Spleen (tissue), 11 donors: ENCODE results near the gene FNBP1. TPM values are rescaled to one million over a fixed set of nuclear protein-coding genes. Genes with fewer than 3 reads are reported as not detected.
"Not testable (repeated sequence)": the region's sequence is repeated elsewhere in the genome, so short reads cannot be mapped to it uniquely, and the experiment has no call there.

Source experiments
- DNase-seq: peaks from one replicate; pipeline ENCODE4 v3.0.0-alpha.2; 2020
- H3K27ac ChIP-seq, 8 donors: fragments of 200-600 bp; sonication (generic) in 7 of 8; 1 replicate in 4 of 8; 2 replicates in 4 of 8; pipeline versions ENCODE4 v1.5.0 to v1.8.0; 2016 to 2021; ENCODE audit warnings: inconsistent platforms in 4 of 8, mild to moderate bottlenecking in 4 of 8, moderate library complexity in 1 of 8
- H3K27me3 ChIP-seq, 7 donors: fragments of 200-600 bp; sonication (generic) in 6 of 7; replicated peaks in 1 of 7; 1 replicate in 4 of 7; 2 replicates in 3 of 7; pipeline versions ENCODE4 v1.5.0 to v1.8.0; 2016 to 2021; ENCODE audit warnings: inconsistent platforms in 3 of 7, mild to moderate bottlenecking in 1 of 7
- H3K36me3 ChIP-seq, 6 donors: fragments of 200-600 bp; sonication (generic) in 5 of 6; 1 replicate in 4 of 6; 2 replicates in 2 of 6; pipeline versions ENCODE4 v1.5.0 to v1.8.0; 2016 to 2021; ENCODE audit warnings: inconsistent platforms in 2 of 6
- H3K4me1 ChIP-seq, 6 donors: fragments of 200-600 bp; sonication (generic) in 5 of 6; 1 replicate in 3 of 6; 2 replicates in 3 of 6; pipeline versions ENCODE4 v1.5.0 to v1.8.0; 2016 to 2021; ENCODE audit warnings: inconsistent platforms in 3 of 6
- H3K4me3 ChIP-seq, 8 donors: fragments of 200-600 bp; sonication (generic) in 7 of 8; 1 replicate in 4 of 8; 2 replicates in 4 of 8; pipeline versions ENCODE4 v1.5.0 to v1.8.0; 2016 to 2021; ENCODE audit warnings: inconsistent platforms in 4 of 8, mild to moderate bottlenecking in 4 of 8, moderate library complexity in 2 of 8
- H3K9me3 ChIP-seq, 8 donors: fragments of 200-600 bp; sonication (generic) in 7 of 8; 1 replicate in 4 of 8; 2 replicates in 4 of 8; pipeline versions ENCODE4 v1.5.0 to v1.8.0; 2016 to 2021; ENCODE audit warnings: inconsistent platforms in 4 of 8
- POLR2A ChIP-seq, 3 donors: fragments of 450-650 bp; IDR thresholded peaks; one replicate each; pipeline ENCODE4 v1.5.1; 2017; ENCODE audit warnings: antibody characterized with exemption in 3 of 3, mild to moderate bottlenecking in 1 of 3
- POLR2AphosphoS5 ChIP-seq, 3 donors: sonication (generic); formaldehyde crosslinking; IDR thresholded peaks; one replicate each; pipeline ENCODE4 v1.5.1; 2017; ENCODE audit warnings: antibody characterized with exemption in 3 of 3
- WGBS, 5 donors: extraction: QIAGEN DNeasy Blood & Tissue Kit in 3 of 5; methylation state at CpG; one replicate each; pipeline versions ENCODE4 v1.1.5 to v1.1.7; 2013 to 2018; 5-methylcytosine and 5-hydroxymethylcytosine counted together
- intact Hi-C: fragments of 100-400 bp; cut with DNase I; formaldehyde crosslinking; loops from one replicate; pipeline ENCODE4 v1.15.0; 2023; ENCODE audit warnings: low total_unique reads
- polyA plus RNA-seq, 3 donors: library from polyadenylated mRNA; stranded (reverse); fragments of 200-250 nt; gene quantifications; one replicate each; pipeline ENCODE4 v1.2.1, GENCODE V29; 2013
- total RNA-seq, 7 donors: library from RNA; depleted of rRNA in 3 of 7; stranded (reverse); fragments of >200 nt in 3 of 7; fragmentation: NEBNext Ultra II Directional in 4 of 7; extraction: Animal tissue kit (Norgen Biotek cat#: 25700) in 4 of 7; gene quantifications; one replicate each; pipeline versions ENCODE4 v1.1.0 to v1.2.1, GENCODE V29; 2016 to 2021
- TF ChIP-seq, protein P1 (sequence below), 11 experiments: fragments of 200-600 bp in 7 of 11; fragments of 450-650 bp in 4 of 11; sonication (generic) in 4 of 11; IDR thresholded peaks in 8 of 11; conservative IDR thresholded peaks in 3 of 11; 1 replicate in 7 of 11; 2 replicates in 4 of 11; pipeline versions ENCODE4 v1.4.0 to v1.8.0; 2016 to 2021; ENCODE audit warnings: antibody characterized with exemption in 11 of 11, inconsistent platforms in 4 of 11, mild to moderate bottlenecking in 1 of 11
- donor health status: healthy with polysubstance abuse.
- donor health status: DM: no; HTN: no; CAD: no; lungs with moderate emphysema.
- donor health status: DM: no; HTN: no; CAD: no.
- donor health status: Bipolar disorder and iron deficiency.
- donor health status: healthy.
- donor health status: DM: no; HTN: no; CAD: no.
- donor health status: DM: yes; HTN: yes; CAD: no.

The FNBP1 gene
- total and polyA plus RNA-seq, 10 donors: 40.6 to 156 (median 146) TPM

DNA sequence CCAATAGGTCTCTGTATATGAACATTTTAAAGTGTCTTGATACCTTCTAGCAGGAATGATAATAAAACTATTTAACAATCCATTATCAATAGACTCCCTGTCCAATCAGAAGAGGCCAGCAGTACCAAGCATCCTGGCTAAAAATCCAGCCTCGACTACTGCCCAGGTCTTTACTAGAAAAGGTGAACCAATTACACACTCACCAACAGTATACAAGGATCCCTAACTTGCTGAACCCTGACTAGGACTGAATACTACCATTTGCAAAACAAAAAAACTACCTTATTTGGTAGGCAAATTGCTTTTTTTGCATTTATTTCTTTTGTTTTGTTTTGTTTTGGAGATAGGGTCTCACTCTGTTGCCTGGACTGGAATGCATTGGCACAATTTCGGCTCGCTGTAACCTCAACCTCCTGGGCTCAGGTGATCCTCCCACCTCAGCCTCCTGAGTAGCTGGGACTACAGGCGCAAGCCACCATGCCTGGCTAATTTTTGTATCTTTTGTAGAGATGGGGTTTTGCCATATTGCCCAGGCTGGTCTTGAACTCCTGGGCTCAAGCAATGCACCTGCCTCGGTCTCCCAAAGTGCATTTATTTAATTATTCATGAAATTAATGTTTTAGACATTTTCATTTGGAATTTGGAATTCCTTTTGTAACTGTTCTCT, 27.5 kb downstream of the FNBP1 start:
- no peak for DNase-seq
- intact Hi-C loops: no loop called here
- TF ChIP-seq POLR2AphosphoS5 (IDR thresholded peaks at IDR 0.05) (no peak), POLR2A (IDR thresholded peaks at IDR 0.05) (no peak)
- TF ChIP-seq, protein P1, sequence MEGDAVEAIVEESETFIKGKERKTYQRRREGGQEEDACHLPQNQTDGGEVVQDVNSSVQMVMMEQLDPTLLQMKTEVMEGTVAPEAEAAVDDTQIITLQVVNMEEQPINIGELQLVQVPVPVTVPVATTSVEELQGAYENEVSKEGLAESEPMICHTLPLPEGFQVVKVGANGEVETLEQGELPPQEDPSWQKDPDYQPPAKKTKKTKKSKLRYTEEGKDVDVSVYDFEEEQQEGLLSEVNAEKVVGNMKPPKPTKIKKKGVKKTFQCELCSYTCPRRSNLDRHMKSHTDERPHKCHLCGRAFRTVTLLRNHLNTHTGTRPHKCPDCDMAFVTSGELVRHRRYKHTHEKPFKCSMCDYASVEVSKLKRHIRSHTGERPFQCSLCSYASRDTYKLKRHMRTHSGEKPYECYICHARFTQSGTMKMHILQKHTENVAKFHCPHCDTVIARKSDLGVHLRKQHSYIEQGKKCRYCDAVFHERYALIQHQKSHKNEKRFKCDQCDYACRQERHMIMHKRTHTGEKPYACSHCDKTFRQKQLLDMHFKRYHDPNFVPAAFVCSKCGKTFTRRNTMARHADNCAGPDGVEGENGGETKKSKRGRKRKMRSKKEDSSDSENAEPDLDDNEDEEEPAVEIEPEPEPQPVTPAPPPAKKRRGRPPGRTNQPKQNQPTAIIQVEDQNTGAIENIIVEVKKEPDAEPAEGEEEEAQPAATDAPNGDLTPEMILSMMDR (IDR thresholded peaks at IDR 0.05 in 8 of 11, conservative IDR thresholded peaks at IDR 0.05 in 3 of 11): no peak
- no peaks in the 10 kb centered on the region for H3K27me3 ChIP-seq
- H3K4me3 ChIP-seq: no peak overlapping the region
- H3K36me3 ChIP-seq: peaks cover 0 to 21% (median 2%) of the 10 kb centered on the region in 6 donors
- WGBS, 5 donors: 93 to 98% (median 95%) methylated on average over 5 of the region's 5 CpGs
- peaks cover 0 to 11% (median 6%) of the 10 kb centered on the region in 8 donors for H3K9me3 ChIP-seq
- no peak overlapping the region for H3K27ac ChIP-seq
- peaks cover 9 to 92% (median 51%) of the 10 kb centered on the region in 6 donors for H3K4me1 ChIP-seq

- no peak for DNase-seq
- no peak for TF ChIP-seq POLR2AphosphoS5 (IDR thresholded peaks at IDR 0.05)
- Histone ChIP-seq H3K27me3 (no peaks in the 10 kb centered on the region), H3K4me1 (peaks cover 9 to 92% (median 50%) of the 10 kb centered on the region in 6 donors), H3K9me3 (peaks cover 0 to 11% (median 6%) of the 10 kb centered on the region in 8 donors), H3K36me3 (peaks cover 0 to 12% (median 2%) of the 10 kb centered on the region in 6 donors), H3K27ac (peak overlapping the region in 3 of 8 donors; percentile 13 to 41 (median 17)), H3K4me3 (no peak overlapping the region)
- WGBS, 5 donors: 72 to 82% (median 78%) methylated on average over 2 of the region's 2 CpGs
- intact Hi-C loops: no loop called here
These were observed 29.7 kb downstream of the FNBP1 start for GRCh38 chr9:130013326-130013725.

DNA sequence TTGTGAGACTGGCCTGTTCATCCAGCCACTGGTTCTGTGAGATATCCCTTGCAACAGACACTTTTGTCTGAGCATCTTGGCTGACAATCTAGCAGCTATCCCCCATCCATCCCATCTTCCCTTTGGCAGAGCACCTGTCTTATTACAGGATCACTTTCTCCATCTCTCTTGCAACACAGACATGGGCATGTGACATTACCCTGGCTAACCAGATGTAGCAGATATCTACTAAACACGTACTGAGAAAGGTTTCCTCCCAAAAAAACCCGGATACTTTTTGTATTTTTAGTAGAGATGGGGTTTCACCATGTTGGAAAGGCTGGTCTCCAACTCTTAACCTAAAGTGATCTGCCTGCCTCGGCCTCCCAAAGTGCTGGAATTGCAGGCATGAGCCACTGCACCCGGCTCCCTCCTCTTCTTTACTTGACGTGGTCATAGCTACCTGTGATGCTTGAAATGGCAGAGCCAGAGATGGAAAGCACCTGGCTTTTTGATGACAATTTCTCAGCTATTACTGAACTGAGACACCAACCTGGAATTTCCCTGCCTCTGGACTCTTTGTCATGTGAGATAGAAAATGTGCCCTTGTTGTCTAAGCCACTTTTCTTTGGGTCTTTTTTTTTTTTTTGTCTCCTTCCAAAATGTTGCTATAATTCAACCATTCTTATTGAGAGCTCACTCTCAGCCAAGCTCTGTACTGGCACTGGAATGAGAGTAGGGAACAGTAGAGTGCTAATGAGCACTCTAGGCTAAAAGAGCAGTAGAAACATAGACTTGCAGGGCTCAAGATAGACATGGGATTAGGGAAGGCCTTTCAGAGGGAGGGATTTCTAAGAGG, 32.6 kb downstream of the FNBP1 start:
- peak overlapping the region in 6 of 8 donors; percentile 39 to 86 (median 76) for H3K27ac ChIP-seq
- 56 to 68% (median 62%) methylated on average over 5 of the region's 5 CpGs for WGBS, 5 donors
- H3K36me3 ChIP-seq: peaks cover 0 to 7% (median 0%) of the 10 kb centered on the region in 6 donors
- H3K9me3 ChIP-seq: no peaks in the 10 kb centered on the region
- intact Hi-C loops: no loop called here
- TF ChIP-seq POLR2AphosphoS5 (IDR thresholded peaks at IDR 0.05) (no peak), POLR2A (IDR thresholded peaks at IDR 0.05) (no peak)
- TF ChIP-seq, protein P1 (IDR thresholded peaks at IDR 0.05 in 8 of 11, conservative IDR thresholded peaks at IDR 0.05 in 3 of 11): no peak
- H3K4me1 ChIP-seq: peaks cover 20 to 99% (median 69%) of the 10 kb centered on the region in 6 donors
- no peak overlapping the region for H3K4me3 ChIP-seq
- DNase-seq: no peak
- H3K27me3 ChIP-seq: no peaks in the 10 kb centered on the region

- DNase-seq, intact Hi-C loops, H3K4me3 ChIP-seq, H3K9me3 ChIP-seq, H3K27me3 ChIP-seq, H3K36me3 ChIP-seq: not testable (repeated sequence)
- WGBS, 5 donors: 89 to 94% (median 90%) methylated on average over 10 of the region's 10 CpGs
- Histone ChIP-seq H3K27ac (peak overlapping the region in 4 of 8 donors; percentile 76 to 86 (median 80)), H3K4me1 (peaks cover 20 to 99% (median 75%) of the 10 kb centered on the region in 6 donors)
These were observed 33.4 kb downstream of the FNBP1 start for GRCh38 chr9:130009546-130009945.

GRCh38 chr9:130008538-130008937, 34.5 kb downstream of the FNBP1 start:
- H3K27ac ChIP-seq: peak overlapping the region; percentile 32 to 86 (median 74)
- H3K4me1 ChIP-seq: peaks cover 20 to 100% (median 77%) of the 10 kb centered on the region in 6 donors
- no peaks in the 10 kb centered on the region for H3K27me3 ChIP-seq
- no peak for DNase-seq
- no peaks in the 10 kb centered on the region for H3K9me3 ChIP-seq
- 52 to 64% (median 63%) methylated on average over 5 of the region's 5 CpGs for WGBS, 5 donors
- no peak overlapping the region for H3K4me3 ChIP-seq
- TF ChIP-seq, protein P1 (IDR thresholded peaks at IDR 0.05 in 8 of 11, conservative IDR thresholded peaks at IDR 0.05 in 3 of 11): no peak
- TF ChIP-seq POLR2A (IDR thresholded peaks at IDR 0.05) (no peak), POLR2AphosphoS5 (IDR thresholded peaks at IDR 0.05) (no peak)
- peaks cover 0 to 9% (median 0%) of the 10 kb centered on the region in 6 donors for H3K36me3 ChIP-seq
- intact Hi-C loops: no loop called here

- DNase-seq, intact Hi-C loops, H3K9me3 ChIP-seq, H3K27me3 ChIP-seq: not testable (repeated sequence)
- Histone ChIP-seq H3K4me3 (peak overlapping the region in 2 of 8 donors; percentile 8 to 13), H3K27ac (peak overlapping the region; percentile 32 to 86 (median 74)), H3K36me3 (peaks cover 0 to 25% (median 0%) of the 10 kb centered on the region in 6 donors), H3K4me1 (peaks cover 26 to 100% (median 82%) of the 10 kb centered on the region in 6 donors)
- WGBS, 5 donors: 79 to 92% (median 87%) methylated on average over 6 of the region's 6 CpGs
These were observed 36.0 kb downstream of the FNBP1 start for GRCh38 chr9:130006952-130007351.
